ENCODE measurements around the gene SNHG17.

The SNHG17 gene

DNA sequence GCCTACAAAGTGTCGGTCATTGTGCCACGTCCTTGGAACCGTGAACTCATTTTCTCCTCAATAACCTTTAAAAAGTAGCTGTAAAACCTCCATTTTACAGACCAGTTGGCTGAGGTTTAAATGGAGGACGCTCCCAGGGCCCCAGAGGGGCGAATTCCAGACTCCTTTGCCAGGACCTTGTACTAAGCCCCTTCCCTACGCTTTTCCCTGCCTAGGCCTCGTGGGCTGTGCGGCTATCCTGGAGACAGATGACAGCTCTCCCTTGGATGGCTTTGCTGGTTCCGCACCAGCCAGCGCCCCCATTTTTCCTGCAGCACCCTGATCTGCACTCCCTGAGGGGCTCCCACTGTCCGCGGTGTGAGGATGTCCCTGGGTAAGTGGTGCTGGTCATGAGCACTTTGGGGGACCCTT, 12.1 kb upstream of the SNHG17 start:
- no peak overlapping the region for H3K27ac ChIP-seq (replicated peaks; ENCODE audit: low read length)
- no peak for DNase-seq (ENCODE audit: low spot score)
- peaks cover 0 to 3% (median 0%) of the 10 kb centered on the region in 3 experiments for H3K27me3 ChIP-seq (ENCODE audit: control insufficient read depth in 3 of 3, insufficient read depth in 3 of 3, low read depth in 1 of 3, low read length in 3 of 3)
- peak overlapping the region; percentile 63 for H3K9ac ChIP-seq (ENCODE audit: low read depth, low read length, poor library complexity)
- H3K79me1 ChIP-seq (ENCODE audit: low read depth, low read length), result peaks cover 10% of the 10 kb centered on the region
- H2BK15ac ChIP-seq (ENCODE audit: low read length), result no peak overlapping the region
- H2AFZ ChIP-seq (ENCODE audit: low read length), result peak overlapping the region; percentile 87
- H4K91ac ChIP-seq (ENCODE audit: low read depth, low read length, poor library complexity), result no peak overlapping the region
- H3K4me3 ChIP-seq (ENCODE audit: low read length in 2 of 2), result peak overlapping the region; percentile 90 to 97
- peaks cover 5 to 6% of the 10 kb centered on the region in 2 donors for H3K4me1 ChIP-seq (ENCODE audit: control insufficient read depth in 2 of 2, insufficient read depth in 1 of 2, low read depth in 1 of 2, low read length in 2 of 2)
- no peaks in the 10 kb centered on the region for H3K9me3 ChIP-seq (replicated peaks in 1 of 2; ENCODE audit: control insufficient read depth in 2 of 2, insufficient read depth in 1 of 2, low read depth in 1 of 2, low read length in 2 of 2)
- peak overlapping the region; percentile 38 for H3K23ac ChIP-seq (ENCODE audit: low read depth, low read length, poor library complexity)
- H4K8ac ChIP-seq (ENCODE audit: low read depth, low read length), result no peak overlapping the region
- no peak overlapping the region for H2BK5ac ChIP-seq (ENCODE audit: low read length)
- H3K14ac ChIP-seq (ENCODE audit: low read length), result no peak overlapping the region
- no CpG with 5 or more reads among the region's 12 CpGs for WGBS, 2 donors (ENCODE audit: extremely low coverage in 2 of 2, insufficient read length in 2 of 2, insufficient replicate concordance in 1 of 2)
- H3K4me2 ChIP-seq (ENCODE audit: insufficient read depth, low read length, poor library complexity, severe bottlenecking), result peak overlapping the region; percentile 67
- H2BK12ac ChIP-seq (ENCODE audit: low read length), result no peak overlapping the region
- no peak overlapping the region for H3K4ac ChIP-seq (ENCODE audit: low read length)
- peaks cover 18 to 38% of the 10 kb centered on the region in 2 donors for H3K36me3 ChIP-seq (replicated peaks in 1 of 2; ENCODE audit: control insufficient read depth in 2 of 2, insufficient read depth in 2 of 2, low read length in 2 of 2)
- peak overlapping the region; percentile 23 for H2AK5ac ChIP-seq (ENCODE audit: low read depth, low read length)
- H3K18ac ChIP-seq (ENCODE audit: low read length), result no peak overlapping the region
- no peak overlapping the region for H2BK120ac ChIP-seq (ENCODE audit: low read depth, low read length)

DNA sequence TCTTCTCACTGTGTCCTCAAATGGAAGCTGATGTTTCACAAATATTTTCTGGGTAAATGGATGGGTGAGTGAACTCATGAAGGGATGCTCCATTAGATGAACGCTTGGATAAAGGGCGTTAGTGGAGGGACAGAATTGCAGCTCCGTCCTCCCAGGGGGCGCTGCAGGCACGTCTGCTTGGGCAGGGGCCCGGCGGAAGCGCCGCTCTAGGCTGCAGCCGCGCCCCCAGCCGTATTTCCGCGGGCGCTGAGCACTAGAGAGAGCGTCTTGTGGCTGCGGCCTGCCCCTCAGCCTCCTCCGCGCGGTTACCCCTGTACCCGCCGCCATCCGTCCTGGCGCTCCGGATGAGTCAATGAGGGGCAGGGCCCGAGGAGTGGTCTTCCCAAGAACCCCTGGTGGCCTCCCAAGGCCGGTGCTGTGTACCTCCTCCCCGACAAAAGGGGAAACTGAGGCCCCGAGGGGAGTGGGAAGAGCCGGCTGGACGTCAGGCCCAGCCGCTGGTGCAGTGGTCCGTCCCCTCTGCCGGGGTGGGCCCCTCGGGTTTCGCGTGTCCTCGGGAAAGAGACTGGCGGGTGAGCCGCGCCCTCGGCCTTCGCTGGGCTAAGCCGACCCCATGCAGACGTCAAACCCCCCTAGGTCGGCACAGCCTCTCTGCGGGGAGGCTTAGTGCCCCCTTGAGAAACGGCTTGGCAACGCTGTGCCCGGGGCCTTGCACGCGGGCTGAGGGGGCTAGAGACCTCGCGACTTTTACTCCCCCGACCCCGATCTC, 11.5 kb upstream of the SNHG17 start:
- H3K18ac ChIP-seq (ENCODE audit: low read length), result peak overlapping the region; percentile 96
- peak overlapping the region; percentile 85 for H3K23ac ChIP-seq (ENCODE audit: low read depth, low read length, poor library complexity)
- H2AK5ac ChIP-seq (ENCODE audit: low read depth, low read length), result peak overlapping the region; percentile 23
- H3K14ac ChIP-seq (ENCODE audit: low read length), result peak overlapping the region; percentile 87
- H3K9ac ChIP-seq (ENCODE audit: low read depth, low read length, poor library complexity), result peak overlapping the region; percentile 98
- H2BK15ac ChIP-seq (ENCODE audit: low read length), result peak overlapping the region; percentile 52
- no peak overlapping the region for H4K8ac ChIP-seq (ENCODE audit: low read depth, low read length)
- peaks cover 0 to 3% (median 0%) of the 10 kb centered on the region in 3 experiments for H3K27me3 ChIP-seq (ENCODE audit: control insufficient read depth in 3 of 3, insufficient read depth in 3 of 3, low read depth in 1 of 3, low read length in 3 of 3)
- whole genome bisulfite sequencing, 2 donors (ENCODE audit: extremely low coverage in 2 of 2, insufficient read length in 2 of 2, insufficient replicate concordance in 1 of 2), result no CpG with 5 or more reads among the region's 56 CpGs
- peaks cover 6 to 9% of the 10 kb centered on the region in 2 donors for H3K4me1 ChIP-seq (ENCODE audit: control insufficient read depth in 2 of 2, insufficient read depth in 1 of 2, low read depth in 1 of 2, low read length in 2 of 2)
- H3K9me3 ChIP-seq (replicated peaks in 1 of 2; ENCODE audit: control insufficient read depth in 2 of 2, insufficient read depth in 1 of 2, low read depth in 1 of 2, low read length in 2 of 2), result no peaks in the 10 kb centered on the region
- no peak overlapping the region for H2BK12ac ChIP-seq (ENCODE audit: low read length)
- H4K91ac ChIP-seq (ENCODE audit: low read depth, low read length, poor library complexity), result no peak overlapping the region
- DNase-seq (ENCODE audit: low spot score), result peak; percentile 83
- peak overlapping the region; percentile 90 to 97 for H3K4me3 ChIP-seq (ENCODE audit: low read length in 2 of 2)
- H3K4me2 ChIP-seq (ENCODE audit: insufficient read depth, low read length, poor library complexity, severe bottlenecking), result peak overlapping the region; percentile 67
- peaks cover 10% of the 10 kb centered on the region for H3K79me1 ChIP-seq (ENCODE audit: low read depth, low read length)
- peak overlapping the region; percentile 50 for H3K27ac ChIP-seq (replicated peaks; ENCODE audit: low read length)
- no peak overlapping the region for H3K4ac ChIP-seq (ENCODE audit: low read length)
- H3K36me3 ChIP-seq (replicated peaks in 1 of 2; ENCODE audit: control insufficient read depth in 2 of 2, insufficient read depth in 2 of 2, low read length in 2 of 2), result peaks cover 18 to 38% of the 10 kb centered on the region in 2 donors
- peak overlapping the region; percentile 73 for H2BK120ac ChIP-seq (ENCODE audit: low read depth, low read length)
- peak overlapping the region; percentile 87 for H2AFZ ChIP-seq (ENCODE audit: low read length)
- H2BK5ac ChIP-seq (ENCODE audit: low read length), result peak overlapping the region; percentile 90

GRCh38 chr20:38445901-38446425, 10.8 kb upstream of the SNHG17 start:
- no peak overlapping the region for H4K8ac ChIP-seq (ENCODE audit: low read depth, low read length)
- no peak overlapping the region for H3K27ac ChIP-seq (replicated peaks; ENCODE audit: low read length)
- no peak overlapping the region for H3K18ac ChIP-seq (ENCODE audit: low read length)
- no peak overlapping the region for H2BK12ac ChIP-seq (ENCODE audit: low read length)
- peaks cover 10% of the 10 kb centered on the region for H3K79me1 ChIP-seq (ENCODE audit: low read depth, low read length)
- peak overlapping the region; percentile 87 for H2AFZ ChIP-seq (ENCODE audit: low read length)
- peaks cover 0 to 3% (median 0%) of the 10 kb centered on the region in 3 experiments for H3K27me3 ChIP-seq (ENCODE audit: control insufficient read depth in 3 of 3, insufficient read depth in 3 of 3, low read depth in 1 of 3, low read length in 3 of 3)
- H3K36me3 ChIP-seq (replicated peaks in 1 of 2; ENCODE audit: control insufficient read depth in 2 of 2, insufficient read depth in 2 of 2, low read length in 2 of 2), result peaks cover 18 to 34% of the 10 kb centered on the region in 2 donors
- no peaks in the 10 kb centered on the region for H3K9me3 ChIP-seq (replicated peaks in 1 of 2; ENCODE audit: control insufficient read depth in 2 of 2, insufficient read depth in 1 of 2, low read depth in 1 of 2, low read length in 2 of 2)
- no peak overlapping the region for H3K4ac ChIP-seq (ENCODE audit: low read length)
- H3K4me2 ChIP-seq (ENCODE audit: insufficient read depth, low read length, poor library complexity, severe bottlenecking), result no peak overlapping the region
- peak overlapping the region; percentile 52 for H2BK15ac ChIP-seq (ENCODE audit: low read length)
- H3K23ac ChIP-seq (ENCODE audit: low read depth, low read length, poor library complexity), result no peak overlapping the region
- DNase-seq (ENCODE audit: low spot score), result no peak
- H2AK5ac ChIP-seq (ENCODE audit: low read depth, low read length), result no peak overlapping the region
- H3K4me3 ChIP-seq (ENCODE audit: low read length in 2 of 2), result peak overlapping the region in 1 of 2 donors; percentile 90
- peaks cover 6 to 9% of the 10 kb centered on the region in 2 donors for H3K4me1 ChIP-seq (ENCODE audit: control insufficient read depth in 2 of 2, insufficient read depth in 1 of 2, low read depth in 1 of 2, low read length in 2 of 2)
- H2BK5ac ChIP-seq (ENCODE audit: low read length), result peak overlapping the region; percentile 90
- no peak overlapping the region for H3K9ac ChIP-seq (ENCODE audit: low read depth, low read length, poor library complexity)
- WGBS, 2 donors (ENCODE audit: extremely low coverage in 2 of 2, insufficient read length in 2 of 2, insufficient replicate concordance in 1 of 2), result no CpG with 5 or more reads among the region's 6 CpGs
- no peak overlapping the region for H3K14ac ChIP-seq (ENCODE audit: low read length)
- H2BK120ac ChIP-seq (ENCODE audit: low read depth, low read length), result no peak overlapping the region
- H4K91ac ChIP-seq (ENCODE audit: low read depth, low read length, poor library complexity), result no peak overlapping the region

DNA sequence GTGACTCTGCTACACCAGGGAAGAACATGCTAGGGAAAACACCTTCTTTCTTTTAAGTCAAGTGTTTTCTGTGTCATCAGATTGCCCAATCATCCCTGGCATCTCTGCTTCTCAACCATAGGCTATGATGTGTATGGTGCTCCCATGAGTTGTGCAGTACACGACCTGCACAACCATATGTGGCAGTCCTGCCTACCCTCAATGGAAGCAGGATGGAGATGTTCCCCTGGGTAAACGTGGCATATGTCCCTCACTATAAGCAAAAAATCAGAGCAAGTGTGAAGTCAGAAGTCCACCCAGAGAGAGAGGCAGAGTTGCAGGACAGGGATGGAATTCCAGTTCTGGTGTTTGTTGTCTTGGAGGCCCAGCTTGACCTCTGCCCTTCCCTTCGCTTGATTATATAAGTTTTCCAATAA, 10.3 kb upstream of the SNHG17 start:
- no peak overlapping the region for H3K9ac ChIP-seq (ENCODE audit: low read depth, low read length, poor library complexity)
- H3K4ac ChIP-seq (ENCODE audit: low read length), result no peak overlapping the region
- H3K23ac ChIP-seq (ENCODE audit: low read depth, low read length, poor library complexity), result no peak overlapping the region
- no peak overlapping the region for H4K91ac ChIP-seq (ENCODE audit: low read depth, low read length, poor library complexity)
- H3K4me1 ChIP-seq (ENCODE audit: control insufficient read depth in 2 of 2, insufficient read depth in 1 of 2, low read depth in 1 of 2, low read length in 2 of 2), result peaks cover 6 to 9% of the 10 kb centered on the region in 2 donors
- H2BK12ac ChIP-seq (ENCODE audit: low read length), result no peak overlapping the region
- DNase-seq (ENCODE audit: low spot score), result no peak
- no peak overlapping the region for H3K14ac ChIP-seq (ENCODE audit: low read length)
- peaks cover 0 to 3% (median 0%) of the 10 kb centered on the region in 3 experiments for H3K27me3 ChIP-seq (ENCODE audit: control insufficient read depth in 3 of 3, insufficient read depth in 3 of 3, low read depth in 1 of 3, low read length in 3 of 3)
- no peak overlapping the region for H3K18ac ChIP-seq (ENCODE audit: low read length)
- H2AFZ ChIP-seq (ENCODE audit: low read length), result peak overlapping the region; percentile 87
- H2BK15ac ChIP-seq (ENCODE audit: low read length), result no peak overlapping the region
- no peak overlapping the region for H3K4me3 ChIP-seq (ENCODE audit: low read length in 2 of 2)
- H3K4me2 ChIP-seq (ENCODE audit: insufficient read depth, low read length, poor library complexity, severe bottlenecking), result no peak overlapping the region
- no CpG with 5 or more reads among the region's 3 CpGs for WGBS, 2 donors (ENCODE audit: extremely low coverage in 2 of 2, insufficient read length in 2 of 2, insufficient replicate concordance in 1 of 2)
- no peak overlapping the region for H2BK5ac ChIP-seq (ENCODE audit: low read length)
- H4K8ac ChIP-seq (ENCODE audit: low read depth, low read length), result no peak overlapping the region
- H2BK120ac ChIP-seq (ENCODE audit: low read depth, low read length), result no peak overlapping the region
- no peak overlapping the region for H3K27ac ChIP-seq (replicated peaks; ENCODE audit: low read length)
- peaks cover 14 to 28% of the 10 kb centered on the region in 2 donors for H3K36me3 ChIP-seq (replicated peaks in 1 of 2; ENCODE audit: control insufficient read depth in 2 of 2, insufficient read depth in 2 of 2, low read length in 2 of 2)
- H3K79me1 ChIP-seq (ENCODE audit: low read depth, low read length), result peaks cover 10% of the 10 kb centered on the region
- H3K9me3 ChIP-seq (replicated peaks in 1 of 2; ENCODE audit: control insufficient read depth in 2 of 2, insufficient read depth in 1 of 2, low read depth in 1 of 2, low read length in 2 of 2), result no peaks in the 10 kb centered on the region
- no peak overlapping the region for H2AK5ac ChIP-seq (ENCODE audit: low read depth, low read length)

Data from neuronal stem cell (in vitro differentiated cells).